H9 (cell line): ENCODE results near the gene CSRP1. TPM values are rescaled to one million over a fixed set of nuclear protein-coding genes. Genes with fewer than 3 reads are reported as not detected.
"Not testable (repeated sequence)": the region's sequence is repeated elsewhere in the genome, so short reads cannot be mapped to it uniquely, and the experiment has no call there.

Experiments used
- DNase-seq: peaks from one replicate; pipeline ENCODE4 v3.0.0-alpha.2; 2017
- H2AFZ ChIP-seq: one replicate; pipeline ENCODE4 v1.6.1; 2013; ENCODE audit warnings: mild to moderate bottlenecking, low read length, control low read depth, moderate library complexity
- H2AK5ac ChIP-seq: 2 replicates; pipeline ENCODE4 v1.6.1; 2013; ENCODE audit warnings: low read length, control low read depth, mixed read lengths; ENCODE audit not compliant: insufficient read length
- H2BK120ac ChIP-seq: one replicate; pipeline ENCODE4 v1.6.1; 2013; ENCODE audit warnings: low read depth, mild to moderate bottlenecking, low read length, control low read depth, inconsistent platforms; ENCODE audit not compliant: poor library complexity, severe bottlenecking
- H2BK12ac ChIP-seq: 2 replicates; pipeline ENCODE4 v1.6.1; 2013; ENCODE audit warnings: low read length, control low read depth, mixed read lengths, low read depth; ENCODE audit not compliant: insufficient read length
- H2BK15ac ChIP-seq: 2 replicates; pipeline ENCODE4 v1.6.1; 2013; ENCODE audit warnings: low read depth, low read length, control low read depth
- H2BK20ac ChIP-seq: one replicate; pipeline ENCODE4 v1.6.1; 2013; ENCODE audit warnings: low read depth, mild to moderate bottlenecking, low read length, control low read depth, inconsistent platforms; ENCODE audit not compliant: poor library complexity, severe bottlenecking
- H2BK5ac ChIP-seq: 2 replicates; pipeline ENCODE4 v1.6.1; 2013; ENCODE audit warnings: low read length, control low read depth, mixed read lengths; ENCODE audit not compliant: insufficient read length
- H3K14ac ChIP-seq: 2 replicates; pipeline ENCODE4 v1.6.1; 2013; ENCODE audit warnings: low read length, control low read depth; ENCODE audit not compliant: insufficient read depth
- H3K18ac ChIP-seq: 2 replicates; pipeline ENCODE4 v1.6.1; 2013; ENCODE audit warnings: low read depth, mild to moderate bottlenecking, mixed read lengths, low read length, control low read depth; ENCODE audit not compliant: insufficient read length
- H3K23ac ChIP-seq: 2 replicates; pipeline ENCODE4 v1.6.1; 2013; ENCODE audit warnings: low read length, control low read depth, mixed read lengths, low read depth; ENCODE audit not compliant: insufficient read length
- H3K23me2 ChIP-seq: 2 replicates; pipeline ENCODE4 v1.6.1; 2013; ENCODE audit warnings: low read depth, mild to moderate bottlenecking, mixed read lengths, low read length, control low read depth; ENCODE audit not compliant: insufficient read length, poor library complexity, severe bottlenecking
- H3K27ac ChIP-seq: 2 replicates; pipeline ENCODE4 v1.5.1; 2013; ENCODE audit warnings: low read length, control low read depth, mixed read lengths, low read depth; ENCODE audit not compliant: insufficient read length
- H3K27me3 ChIP-seq: 2 replicates; pipeline ENCODE4 v1.6.1; 2013; ENCODE audit warnings: low read length, control low read depth, inconsistent platforms; ENCODE audit not compliant: insufficient read depth
- H3K4ac ChIP-seq: 2 replicates; pipeline ENCODE4 v1.6.1; 2013; ENCODE audit warnings: low read depth, mild to moderate bottlenecking, control low read depth, inconsistent platforms, low read length, moderate library complexity
- H3K4me1 ChIP-seq: 2 replicates; pipeline ENCODE4 v1.6.1; 2013; ENCODE audit warnings: low read length, control low read depth, inconsistent platforms; ENCODE audit not compliant: insufficient read depth
- H3K4me2 ChIP-seq: 2 replicates; pipeline ENCODE4 v1.6.1; 2013; ENCODE audit warnings: low read length, control low read depth, mixed read lengths; ENCODE audit not compliant: insufficient read length, insufficient read depth
- H3K56ac ChIP-seq: 2 replicates; pipeline ENCODE4 v1.6.1; 2013; ENCODE audit warnings: low read depth, mild to moderate bottlenecking, mixed read lengths, low read length, control low read depth; ENCODE audit not compliant: insufficient read length
- H3K79me1 ChIP-seq: 2 replicates; pipeline ENCODE4 v1.6.1; 2013; ENCODE audit warnings: low read depth, mild to moderate bottlenecking, moderate library complexity, low read length, control low read depth, inconsistent platforms; ENCODE audit not compliant: insufficient read depth, poor library complexity, severe bottlenecking
- H3K79me2 ChIP-seq: 2 replicates; pipeline ENCODE4 v1.6.1; 2013; ENCODE audit warnings: low read length, control low read depth, inconsistent platforms; ENCODE audit not compliant: insufficient read depth
- H3K9ac ChIP-seq: 2 replicates; pipeline ENCODE4 v1.6.1; 2013; ENCODE audit warnings: low read length, control low read depth, mixed read lengths; ENCODE audit not compliant: insufficient read length; ENCODE audit errors: extremely low read depth
- H3K9me3 ChIP-seq: one replicate; pipeline ENCODE4 v1.6.1; 2013; ENCODE audit warnings: low read depth, low read length, inconsistent platforms; ENCODE audit not compliant: control insufficient read depth
- H3T11ph ChIP-seq: one replicate; pipeline ENCODE4 v1.6.1; 2013; ENCODE audit warnings: mild to moderate bottlenecking, low read length, control low read depth, inconsistent platforms
- H4K20me1 ChIP-seq: one replicate; pipeline ENCODE4 v1.6.1; 2013; ENCODE audit not compliant: control insufficient read depth, insufficient read length, insufficient read depth
- H4K5ac ChIP-seq: 2 replicates; pipeline ENCODE4 v1.6.1; 2013; ENCODE audit warnings: low read depth, mild to moderate bottlenecking, mixed read lengths, low read length, control low read depth; ENCODE audit not compliant: insufficient read length
- H4K8ac ChIP-seq: replicated peaks from 2 replicates; pipeline ENCODE4 v1.6.1; 2013; ENCODE audit warnings: low read length, control low read depth, mixed read lengths, low read depth; ENCODE audit not compliant: insufficient read length
- H4K91ac ChIP-seq: 2 replicates; pipeline ENCODE4 v1.6.1; 2013; ENCODE audit warnings: low read depth, mild to moderate bottlenecking, moderate library complexity, mixed read lengths, low read length, control low read depth; ENCODE audit not compliant: insufficient read length
- H3K27ac Mint-ChIP-seq, 3 experiments: 2 replicates in 2 of 3; 3 replicates in 1 of 3; pipeline ENCODE4 v1.8.0; 2020 to 2021; ENCODE audit warnings: mixed read lengths in 3 of 3, mild to moderate bottlenecking in 1 of 3, moderate library complexity in 1 of 3
- H3K27me3 Mint-ChIP-seq: 2 replicates; pipeline ENCODE4 v1.8.0; 2021; ENCODE audit warnings: low read depth, mild to moderate bottlenecking, moderate library complexity, mixed read lengths
- H3K36me3 Mint-ChIP-seq, 3 experiments: 2 replicates in 2 of 3; 3 replicates in 1 of 3; pipeline ENCODE4 v1.8.0; 2020 to 2021; ENCODE audit warnings: low read depth in 3 of 3, mixed read lengths in 3 of 3; ENCODE audit not compliant: insufficient read depth in 1 of 3
- H3K4me1 Mint-ChIP-seq, 2 experiments: 2 replicates each; pipeline ENCODE4 v1.8.0; 2020; ENCODE audit warnings: mixed read lengths in 2 of 2
- H3K4me3 Mint-ChIP-seq, 2 experiments: 2 replicates in 1 of 2; 3 replicates in 1 of 2; pipeline ENCODE4 v1.8.0; 2020 to 2021; ENCODE audit warnings: mild to moderate bottlenecking in 2 of 2, mixed read lengths in 2 of 2, moderate library complexity in 1 of 2
- H3K9me3 Mint-ChIP-seq, 2 experiments: 2 replicates in 1 of 2; 3 replicates in 1 of 2; pipeline ENCODE4 v1.8.0; 2020; ENCODE audit warnings: mild to moderate bottlenecking in 2 of 2, mixed read lengths in 2 of 2, moderate library complexity in 1 of 2
- CTCF ChIP-seq: fragments of 200-600 bp; sonication (generic); conservative IDR thresholded peaks from 3 replicates; pipeline ENCODE4 v1.8.0; 2021; ENCODE audit warnings: antibody characterized with exemption, mild to moderate bottlenecking
- WGBS: extraction: QIAGEN DNeasy Blood & Tissue Kit; methylation state at CpG from one replicate; pipeline ENCODE4 v1.1.7; 2013; ENCODE audit warnings: missing lambda C conversion rate, low lambda C conversion rate, mixed read lengths; ENCODE audit not compliant: insufficient read length; ENCODE audit errors: extremely low coverage; 5-methylcytosine and 5-hydroxymethylcytosine counted together
- total RNA-seq: library from RNA; stranded (reverse); gene quantifications from 2 replicates; pipeline ENCODE4 v1.2.1, GENCODE V29; 2021

CSRP1 gene
- total RNA-seq, 1 experiment from 2014 or later, result 0.44 TPM

DNA sequence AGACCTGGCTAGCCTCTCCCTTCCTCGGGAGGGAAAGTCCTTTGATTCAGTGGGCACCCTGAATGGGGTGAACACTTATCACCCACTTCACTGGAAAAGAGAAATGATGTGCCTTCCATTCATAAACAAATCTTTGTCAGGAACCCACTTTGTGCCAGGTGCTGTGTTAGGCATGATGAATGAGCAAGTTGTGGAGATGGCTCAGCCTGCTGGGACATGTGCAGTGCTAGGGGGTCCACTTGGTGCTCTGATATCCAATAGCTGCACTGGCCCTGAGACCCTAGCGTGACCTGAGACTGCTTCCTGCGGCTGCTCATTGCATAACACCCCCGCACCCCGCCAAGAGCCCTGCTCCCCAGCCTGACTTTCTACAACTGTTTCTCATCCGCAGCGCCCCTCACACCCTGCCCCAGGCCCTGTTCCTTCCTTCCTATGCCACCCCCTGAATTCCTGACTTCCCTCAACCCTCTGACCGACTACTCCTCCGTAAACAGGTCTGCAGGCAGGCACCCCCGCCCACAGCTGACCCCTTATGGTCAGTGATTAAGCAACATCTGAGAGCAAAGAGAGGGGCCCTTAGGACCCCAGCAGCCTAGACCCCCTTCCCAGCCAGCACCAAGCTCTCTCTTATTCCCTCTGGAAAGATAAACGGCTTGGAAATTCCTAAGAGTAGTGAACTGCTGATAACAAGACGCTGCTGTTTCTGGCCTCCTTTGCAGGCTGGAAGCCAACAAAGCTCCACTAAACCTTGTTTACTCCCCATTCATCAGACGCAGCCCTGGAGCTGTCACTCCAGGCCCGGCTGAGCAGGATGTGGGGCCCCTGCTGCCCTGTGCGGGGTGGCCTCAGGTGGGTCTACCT is 12.9 kb downstream of the CSRP1 start:
- H2BK120ac ChIP-seq, result no peak overlapping the region
- H4K8ac ChIP-seq, result no peak overlapping the region
- peaks cover 0 to 4% (median 0%) of the 10 kb centered on the region in 3 experiments; a peak in 2 of 7 replicates for H3K36me3 Mint-ChIP-seq
- no peaks in the 10 kb centered on the region for H3K23me2 ChIP-seq
- DNase-seq, result no peak
- no peak overlapping the region for H3K56ac ChIP-seq
- no peaks in the 10 kb centered on the region for H3K9me3 ChIP-seq
- WGBS, result no CpG with 5 or more reads among the region's 15 CpGs
- no peak overlapping the region for H3T11ph ChIP-seq
- H4K20me1 ChIP-seq, result no peaks in the 10 kb centered on the region
- peak overlapping the region; percentile 52 to 79 (median 55); a peak in 5 of 7 replicates for H3K27ac Mint-ChIP-seq
- no peak overlapping the region for H2BK12ac ChIP-seq
- H3K4me1 ChIP-seq, result no peaks in the 10 kb centered on the region
- peaks cover 14 to 29% of the 10 kb centered on the region in 2 experiments for H3K4me1 Mint-ChIP-seq
- H3K9ac ChIP-seq, result no peak overlapping the region
- no peaks in the 10 kb centered on the region; the same call in 1 of the 2 replicates for H3K27me3 Mint-ChIP-seq
- H3K4ac ChIP-seq, result no peak overlapping the region
- H2AFZ ChIP-seq, result no peak overlapping the region
- peaks cover 3 to 5% of the 10 kb centered on the region in 2 experiments; a peak in 3 of 5 replicates for H3K9me3 Mint-ChIP-seq
- no peak overlapping the region for H2AK5ac ChIP-seq
- no peak overlapping the region for H3K27ac ChIP-seq
- no peaks in the 10 kb centered on the region for H3K27me3 ChIP-seq
- H3K79me1 ChIP-seq, result no peaks in the 10 kb centered on the region
- H3K23ac ChIP-seq, result no peak overlapping the region
- no peak overlapping the region for H3K4me2 ChIP-seq
- no peak for TF ChIP-seq CTCF
- no peaks in the 10 kb centered on the region for H3K79me2 ChIP-seq
- no peak overlapping the region for H3K18ac ChIP-seq
- no peak overlapping the region for H4K5ac ChIP-seq
- H3K14ac ChIP-seq, result peak overlapping the region; percentile 37; the same call in 1 of the 2 replicates
- no peak overlapping the region for H2BK15ac ChIP-seq
- no peak overlapping the region for H4K91ac ChIP-seq
- H3K4me3 Mint-ChIP-seq, result no peak overlapping the region
- no peak overlapping the region for H2BK5ac ChIP-seq
- no peak overlapping the region for H2BK20ac ChIP-seq

GRCh38 chr1:201493026-201493656 is 13.8 kb downstream of the CSRP1 start:
- not testable (repeated sequence) for H2BK15ac ChIP-seq, H3K4ac ChIP-seq, H3K23me2 ChIP-seq, H3K9me3 ChIP-seq, H3K4me2 ChIP-seq, H3K18ac ChIP-seq, H4K5ac ChIP-seq, H3K4me1 ChIP-seq, H3K23ac ChIP-seq, H2BK5ac ChIP-seq, H3K56ac ChIP-seq, H3K4me3 Mint-ChIP-seq, H3K79me1 ChIP-seq, H3K27ac Mint-ChIP-seq, H2BK12ac ChIP-seq, H4K20me1 ChIP-seq, H2BK120ac ChIP-seq, H3K27me3 ChIP-seq, H3K27me3 Mint-ChIP-seq, H3T11ph ChIP-seq, H3K27ac ChIP-seq, H3K14ac ChIP-seq, H3K9ac ChIP-seq, H4K91ac ChIP-seq, DNase-seq, H2BK20ac ChIP-seq, H3K79me2 ChIP-seq, H2AFZ ChIP-seq, H4K8ac ChIP-seq, H3K36me3 Mint-ChIP-seq, H2AK5ac ChIP-seq, H3K9me3 Mint-ChIP-seq
- WGBS, result no CpG with 5 or more reads among the region's 3 CpGs
- H3K4me1 Mint-ChIP-seq, result peaks cover 14 to 26% of the 10 kb centered on the region in 2 experiments
